SK-N-SH treated with all-trans-retinoic acid at 6 μM for 48 hours (cell line): Measurements from ENCODE around the gene COPS8.

Experiments used
- BACH2 ChIP-seq: fragments of 250-450 bp; sonication (Bioruptor Pico); IDR thresholded peaks from 2 replicates; pipeline ENCODE4 v1.9.0; 2021; ENCODE audit warnings: mild to moderate bottlenecking, borderline replicate concordance
- CREB5 ChIP-seq: fragments of 250-450 bp; sonication (Bioruptor Pico); IDR thresholded peaks from 2 replicates; pipeline ENCODE4 v1.5.1; 2020; ENCODE audit warnings: low read depth, mild to moderate bottlenecking, moderate library complexity
- CSDC2 ChIP-seq: fragments of 250-450 bp; sonication (Bioruptor Pico); IDR thresholded peaks from 2 replicates; pipeline ENCODE4 v1.5.0; 2020; ENCODE audit warnings: mild to moderate bottlenecking, moderate library complexity
- CSRNP3 ChIP-seq: fragments of 250-450 bp; sonication (Bioruptor Pico); IDR thresholded peaks from 2 replicates; pipeline ENCODE4 v1.5.1; 2021; ENCODE audit warnings: mild to moderate bottlenecking, moderate library complexity
- GLIS3 ChIP-seq: fragments of 250-450 bp; sonication (Bioruptor Pico); IDR thresholded peaks from 2 replicates; pipeline ENCODE4 v1.5.0; 2020; ENCODE audit warnings: mild to moderate bottlenecking, moderate library complexity
- ISL1 ChIP-seq: fragments of 250-450 bp; sonication (Bioruptor Pico); IDR thresholded peaks from 2 replicates; pipeline ENCODE4 v2.1.2; 2022; ENCODE audit warnings: mild to moderate bottlenecking, moderate library complexity
- PATZ1 ChIP-seq: fragments of 250-450 bp; sonication (Bioruptor Pico); IDR thresholded peaks from 2 replicates; pipeline ENCODE4 v1.8.0; 2020; ENCODE audit warnings: mild to moderate bottlenecking, moderate library complexity, borderline replicate concordance
- RARB ChIP-seq: fragments of 250-450 bp; sonication (Bioruptor Pico); IDR thresholded peaks from 2 replicates; pipeline ENCODE4 v1.8.0; 2021; ENCODE audit warnings: mild to moderate bottlenecking, moderate library complexity
- TOX ChIP-seq: fragments of 250-450 bp; sonication (Bioruptor Pico); IDR thresholded peaks from 2 replicates; pipeline ENCODE4 v1.8.0; 2021; ENCODE audit warnings: mild to moderate bottlenecking, moderate library complexity, borderline replicate concordance
- ZC3H10 ChIP-seq: fragments of 250-450 bp; sonication (Bioruptor Pico); IDR thresholded peaks from 2 replicates; pipeline ENCODE4 v1.5.1; 2021; ENCODE audit warnings: mild to moderate bottlenecking, moderate library complexity

- TF ChIP-seq GLIS3 (CRISPR knock-in tag): no peak
- TF ChIP-seq ZC3H10 (CRISPR knock-in tag): no peak
- no peak for TF ChIP-seq BACH2 (CRISPR knock-in tag)
- no peak for TF ChIP-seq TOX (CRISPR knock-in tag)
- TF ChIP-seq ISL1 (CRISPR knock-in tag): no peak
- TF ChIP-seq CSDC2 (CRISPR knock-in tag): no peak
- TF ChIP-seq CREB5 (CRISPR knock-in tag): no peak
- no peak for TF ChIP-seq PATZ1
- TF ChIP-seq CSRNP3 (CRISPR knock-in tag): no peak
- no peak for TF ChIP-seq RARB (CRISPR knock-in tag)
Measured at GRCh38 chr2:237041231-237041630, 44.5 kb upstream of the COPS8 start.
